GM18505 (cell line): Measurements from ENCODE around the gene BLNK.
A peak's percentile ranks its signal among the peaks of the same experiment; 100 is the strongest.

Experiments used
- ATAC-seq: cut with Tn5 transposase; IDR thresholded peaks from one replicate; pipeline ENCODE4 v1.9.1; 2021; ENCODE audit not compliant: unreplicated experiment
- POLR2A ChIP-seq: IDR thresholded peaks from 4 replicates; pipeline ENCODE4 v1.6.1; 2011; ENCODE audit warnings: borderline replicate concordance; ENCODE audit not compliant: insufficient read depth, insufficient read length; ENCODE audit errors: extremely low read depth

BLNK gene

GRCh38 chr10:96263176-96263575 lies 8.2 kb downstream of the BLNK start:
- ATAC-seq: no peak
- no peak for TF ChIP-seq POLR2A

- no peak for TF ChIP-seq POLR2A
- ATAC-seq: no peak
These were observed 9.4 kb downstream of the BLNK start for GRCh38 chr10:96261930-96262329.

- no peak for TF ChIP-seq POLR2A
- no peak for ATAC-seq
These were observed 10.2 kb downstream of the BLNK start for GRCh38 chr10:96261132-96261531.

- TF ChIP-seq POLR2A: no peak
- ATAC-seq: no peak
These were observed 11.4 kb downstream of the BLNK start for GRCh38 chr10:96260014-96260413.

GRCh38 chr10:96259150-96259549 lies 12.2 kb downstream of the BLNK start:
- no peak for TF ChIP-seq POLR2A
- no peak for ATAC-seq

DNA sequence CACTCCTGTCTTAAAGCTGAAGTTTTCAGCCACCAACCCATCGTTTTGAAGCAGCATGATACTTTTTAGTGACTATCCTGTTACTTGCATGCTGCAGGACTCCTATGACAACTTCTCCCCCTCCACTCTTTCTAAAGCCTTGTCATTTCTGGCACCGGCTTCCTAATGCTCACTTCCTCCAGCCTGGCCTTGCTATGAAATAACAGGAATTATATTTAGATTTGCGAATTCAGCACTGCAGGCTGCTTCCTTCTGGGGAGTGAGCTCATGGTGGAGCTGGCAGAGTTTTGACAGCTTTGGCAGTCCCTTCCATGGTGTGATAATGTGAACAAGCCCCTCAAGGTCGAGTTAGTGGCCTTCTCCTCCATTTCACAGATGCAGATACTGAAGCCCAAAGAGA lies 13.4 kb downstream of the BLNK start:
- TF ChIP-seq POLR2A: no peak
- ATAC-seq: no peak

- ATAC-seq: no peak
- TF ChIP-seq POLR2A: no peak
These were observed 15.6 kb downstream of the BLNK start for GRCh38 chr10:96255549-96256333.

- no peak for TF ChIP-seq POLR2A
- ATAC-seq: no peak
These were observed 16.4 kb downstream of the BLNK start for GRCh38 chr10:96254976-96255375.

DNA sequence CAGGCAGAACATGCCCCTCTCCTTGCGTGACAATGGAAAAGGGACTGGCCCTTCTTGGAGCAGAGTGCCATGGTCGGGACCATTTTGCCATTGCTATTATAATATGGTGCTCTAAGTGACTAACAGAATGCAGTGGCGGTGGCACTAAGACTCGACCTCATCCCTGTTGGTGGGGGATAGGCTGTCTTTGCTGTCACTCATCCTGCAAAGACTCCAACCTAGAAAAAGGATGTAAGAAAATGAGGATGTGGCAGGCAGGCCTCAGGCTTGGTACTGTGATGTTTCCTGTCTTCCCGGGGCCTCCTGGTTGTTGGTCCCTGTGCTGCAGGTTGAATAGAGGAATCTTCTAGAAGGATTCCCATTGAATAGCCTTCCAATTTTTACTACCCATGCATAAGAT lies 18.6 kb downstream of the BLNK start:
- no peak for TF ChIP-seq POLR2A
- ATAC-seq: no peak

GRCh38 chr10:96250349-96250748 lies 21.0 kb downstream of the BLNK start:
- no peak for ATAC-seq
- no peak for TF ChIP-seq POLR2A

DNA sequence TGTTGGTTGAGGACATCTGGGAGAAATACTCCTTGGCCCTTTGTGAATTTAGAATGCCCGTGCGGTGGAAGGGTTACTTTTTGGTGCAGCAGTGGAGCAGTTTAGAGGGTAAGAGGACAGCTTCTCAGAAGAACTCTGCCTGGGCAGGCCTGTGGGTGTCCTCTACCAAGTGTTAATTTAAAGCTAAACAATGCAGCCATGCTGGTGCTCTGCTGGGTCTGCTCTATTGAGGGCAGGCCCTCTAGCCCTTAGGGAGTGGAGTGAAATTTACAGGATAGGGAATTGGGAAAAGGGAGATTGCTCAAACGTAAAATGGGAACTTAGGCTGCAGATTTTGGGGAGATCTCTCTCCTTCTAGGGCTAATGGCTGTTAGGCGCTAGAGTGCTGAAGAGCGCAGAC lies 22.1 kb downstream of the BLNK start:
- no peak for TF ChIP-seq POLR2A
- no peak for ATAC-seq

GRCh38 chr10:96244354-96244753 lies 27.0 kb downstream of the BLNK start:
- ATAC-seq: peak; percentile 97
- no peak for TF ChIP-seq POLR2A

DNA sequence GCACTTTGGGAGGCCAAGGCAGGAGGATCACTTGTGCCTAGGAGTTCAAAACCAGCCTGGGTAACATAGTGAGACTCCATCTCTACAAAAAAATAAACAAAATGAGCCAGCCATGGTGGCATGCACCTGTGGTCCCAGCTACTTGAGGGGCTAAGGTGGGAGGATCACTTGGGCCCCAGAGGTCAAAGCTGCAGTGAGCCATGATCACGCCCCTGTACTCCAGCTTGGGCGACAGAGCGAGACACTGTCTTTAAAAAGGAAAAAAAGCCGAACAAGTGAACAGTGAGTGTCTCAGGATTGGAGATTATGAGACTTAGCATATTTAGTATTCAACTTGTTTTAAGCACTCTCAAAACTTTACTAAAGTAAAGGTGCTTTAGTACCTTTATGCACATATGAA lies 28.1 kb downstream of the BLNK start:
- no peak for TF ChIP-seq POLR2A
- no peak for ATAC-seq

- TF ChIP-seq POLR2A: no peak
- no peak for ATAC-seq
These were observed 28.5 kb downstream of the BLNK start for GRCh38 chr10:96242822-96243221.
